Uterus (tissue), 4 donors: Measurements from ENCODE around the gene C1orf174. TPM values are rescaled to one million over a fixed set of nuclear protein-coding genes. Genes with fewer than 3 reads are reported as not detected.

ENCODE experiments used
- DNase-seq, 2 donors: peaks; one replicate each; pipeline ENCODE4 v3.0.0-alpha.2; 2019 to 2020
- H3K27ac ChIP-seq, 2 donors: fragments of 200-600 bp; sonication (generic); 1 replicate in 1 of 2; 2 replicates in 1 of 2; pipeline ENCODE4 v1.5.1; 2016 to 2018
- H3K27me3 ChIP-seq, 2 donors: fragments of 200-600 bp; sonication (generic); one replicate each; pipeline ENCODE4 v1.5.1; 2018 to 2019; ENCODE audit warnings: control low read depth in 1 of 2
- H3K36me3 ChIP-seq, 2 donors: fragments of 200-600 bp; sonication (generic); one replicate each; pipeline ENCODE4 v1.5.1; 2019; ENCODE audit warnings: control low read depth in 1 of 2
- H3K4me1 ChIP-seq, 2 donors: fragments of 200-600 bp; sonication (generic); one replicate each; pipeline ENCODE4 v1.5.1; 2018 to 2019; ENCODE audit warnings: control low read depth in 1 of 2
- H3K4me3 ChIP-seq, 2 donors: fragments of 200-600 bp; sonication (generic); 1 replicate in 1 of 2; 2 replicates in 1 of 2; pipeline ENCODE4 v1.5.1; 2018 to 2019; ENCODE audit warnings: mild to moderate bottlenecking in 1 of 2
- H3K9me3 ChIP-seq, 2 donors: fragments of 200-600 bp; sonication (generic); one replicate each; pipeline ENCODE4 v1.5.1; 2019; ENCODE audit warnings: control low read depth in 1 of 2
- POLR2A ChIP-seq, 2 donors: fragments of 450-650 bp; IDR thresholded peaks; one replicate each; pipeline ENCODE4 v1.6.1; 2016; ENCODE audit warnings: antibody characterized with exemption in 2 of 2, mild to moderate bottlenecking in 1 of 2, moderate library complexity in 1 of 2
- intact Hi-C: fragments of 100-400 bp; cut with DNase I; formaldehyde crosslinking; loops from one replicate; pipeline ENCODE4 v1.15.1; 2023; ENCODE audit warnings: low total_unique reads
- total RNA-seq, 4 donors: library from RNA; depleted of rRNA in 3 of 4; stranded (reverse); fragments of >200 nt in 3 of 4; gene quantifications; one replicate each; pipeline versions ENCODE4 v1.1.0 to v1.2.4, GENCODE V29; 2014 to 2023
- TF ChIP-seq, protein P1 (sequence below), 4 experiments: fragments of 200-600 bp in 2 of 4; fragments of 450-650 bp in 2 of 4; sonication (generic) in 2 of 4; IDR thresholded peaks; one replicate each; pipeline ENCODE4 v1.5.1; 2016 to 2019; ENCODE audit warnings: antibody characterized with exemption in 4 of 4, mild to moderate bottlenecking in 2 of 4, moderate library complexity in 1 of 4
- donor health status: DM: yes; HTN: yes; CAD: no.

The C1orf174 gene
- total RNA-seq, 4 donors from 2014 or later, result 6.4 to 41.9 (median 17.5) TPM

DNA sequence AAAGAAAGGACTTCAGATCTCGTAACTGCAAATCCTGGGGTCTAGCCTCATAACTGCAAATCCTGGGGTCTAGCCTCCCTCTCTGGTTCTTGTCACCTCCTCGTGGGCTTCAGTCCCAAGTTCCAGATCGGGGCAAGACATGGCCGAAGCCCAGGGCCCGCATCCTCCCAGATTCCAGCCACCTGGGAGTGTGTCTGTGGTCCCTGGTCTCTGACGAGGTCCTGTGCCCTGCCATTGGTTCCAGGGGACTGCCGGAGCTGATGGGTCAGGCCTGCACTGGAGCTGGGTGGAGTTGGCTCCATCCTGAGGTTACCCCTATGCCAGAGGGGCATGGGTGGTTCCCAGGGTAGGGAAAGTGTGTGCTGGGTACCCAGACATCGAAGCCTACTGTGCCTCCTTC is 17.7 kb upstream of the C1orf174 start:
- no peaks in the 10 kb centered on the region for H3K36me3 ChIP-seq
- intact Hi-C loops, result no loop called here
- H3K27me3 ChIP-seq, result no peaks in the 10 kb centered on the region
- H3K4me3 ChIP-seq, result no peak overlapping the region
- H3K27ac ChIP-seq, result no peak overlapping the region
- no peaks in the 10 kb centered on the region for H3K4me1 ChIP-seq
- DNase-seq, result no peak
- H3K9me3 ChIP-seq, result no peaks in the 10 kb centered on the region
- TF ChIP-seq POLR2A (IDR thresholded peaks at IDR 0.05), result no peak
- TF ChIP-seq, protein P1, sequence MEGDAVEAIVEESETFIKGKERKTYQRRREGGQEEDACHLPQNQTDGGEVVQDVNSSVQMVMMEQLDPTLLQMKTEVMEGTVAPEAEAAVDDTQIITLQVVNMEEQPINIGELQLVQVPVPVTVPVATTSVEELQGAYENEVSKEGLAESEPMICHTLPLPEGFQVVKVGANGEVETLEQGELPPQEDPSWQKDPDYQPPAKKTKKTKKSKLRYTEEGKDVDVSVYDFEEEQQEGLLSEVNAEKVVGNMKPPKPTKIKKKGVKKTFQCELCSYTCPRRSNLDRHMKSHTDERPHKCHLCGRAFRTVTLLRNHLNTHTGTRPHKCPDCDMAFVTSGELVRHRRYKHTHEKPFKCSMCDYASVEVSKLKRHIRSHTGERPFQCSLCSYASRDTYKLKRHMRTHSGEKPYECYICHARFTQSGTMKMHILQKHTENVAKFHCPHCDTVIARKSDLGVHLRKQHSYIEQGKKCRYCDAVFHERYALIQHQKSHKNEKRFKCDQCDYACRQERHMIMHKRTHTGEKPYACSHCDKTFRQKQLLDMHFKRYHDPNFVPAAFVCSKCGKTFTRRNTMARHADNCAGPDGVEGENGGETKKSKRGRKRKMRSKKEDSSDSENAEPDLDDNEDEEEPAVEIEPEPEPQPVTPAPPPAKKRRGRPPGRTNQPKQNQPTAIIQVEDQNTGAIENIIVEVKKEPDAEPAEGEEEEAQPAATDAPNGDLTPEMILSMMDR (IDR thresholded peaks at IDR 0.05), result no peak

DNA sequence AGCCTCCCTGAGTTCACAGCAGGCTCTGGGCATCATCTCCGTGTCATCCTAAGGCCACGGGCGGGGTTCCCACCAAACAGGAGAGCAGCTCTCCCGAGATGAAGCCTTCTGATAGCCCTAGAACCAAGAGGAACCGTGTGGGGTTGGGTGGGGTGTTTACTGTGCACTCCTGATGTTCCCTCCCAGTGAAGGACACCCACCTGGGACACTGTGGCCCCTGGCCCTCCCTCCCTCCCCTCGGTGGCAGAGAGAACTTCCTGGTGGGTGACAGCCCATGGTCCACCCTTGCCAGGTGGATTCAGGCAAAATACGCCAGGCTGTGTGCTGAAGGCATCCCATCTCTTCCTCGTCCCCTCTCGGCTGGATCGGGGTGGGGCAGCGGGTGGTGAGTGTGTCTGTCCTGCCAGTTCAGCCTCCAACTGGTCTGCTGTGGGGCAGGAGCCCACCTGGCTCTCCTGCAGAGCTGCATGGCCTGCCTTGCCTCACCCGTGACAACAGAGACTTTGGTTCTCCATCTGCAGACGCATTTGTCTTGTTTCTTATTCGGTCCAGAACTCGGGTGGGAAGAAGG is 15.6 kb upstream of the C1orf174 start:
- no peaks in the 10 kb centered on the region for H3K4me1 ChIP-seq
- no peaks in the 10 kb centered on the region for H3K9me3 ChIP-seq
- TF ChIP-seq POLR2A (IDR thresholded peaks at IDR 0.05), result no peak
- TF ChIP-seq, protein P1 (IDR thresholded peaks at IDR 0.05), result no peak
- no peak for DNase-seq
- H3K27me3 ChIP-seq, result no peaks in the 10 kb centered on the region
- intact Hi-C loops, result no loop called here
- H3K36me3 ChIP-seq, result no peaks in the 10 kb centered on the region
- H3K27ac ChIP-seq, result no peak overlapping the region
- H3K4me3 ChIP-seq, result no peak overlapping the region

DNA sequence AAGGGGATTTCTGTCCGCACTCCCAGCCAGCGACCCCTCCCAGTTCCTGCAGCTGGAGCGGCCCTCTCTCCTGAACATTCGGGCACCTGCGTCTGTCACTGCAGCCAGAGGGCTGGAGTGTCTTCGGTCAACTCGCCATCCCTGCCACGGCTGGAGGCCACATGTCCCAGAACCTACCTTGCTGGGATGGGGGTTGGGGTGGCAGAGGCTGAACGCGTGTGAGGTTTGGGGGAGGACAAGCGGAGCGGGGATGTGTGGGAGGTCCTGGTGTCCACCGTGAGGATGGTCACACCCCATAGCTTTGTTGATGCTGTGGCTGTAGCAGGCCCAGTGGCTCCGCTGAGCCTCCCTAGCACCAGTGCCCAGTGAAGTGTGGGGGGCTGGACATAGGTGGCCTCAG is 14.8 kb upstream of the C1orf174 start:
- no peak for DNase-seq
- H3K4me3 ChIP-seq, result no peak overlapping the region

DNA sequence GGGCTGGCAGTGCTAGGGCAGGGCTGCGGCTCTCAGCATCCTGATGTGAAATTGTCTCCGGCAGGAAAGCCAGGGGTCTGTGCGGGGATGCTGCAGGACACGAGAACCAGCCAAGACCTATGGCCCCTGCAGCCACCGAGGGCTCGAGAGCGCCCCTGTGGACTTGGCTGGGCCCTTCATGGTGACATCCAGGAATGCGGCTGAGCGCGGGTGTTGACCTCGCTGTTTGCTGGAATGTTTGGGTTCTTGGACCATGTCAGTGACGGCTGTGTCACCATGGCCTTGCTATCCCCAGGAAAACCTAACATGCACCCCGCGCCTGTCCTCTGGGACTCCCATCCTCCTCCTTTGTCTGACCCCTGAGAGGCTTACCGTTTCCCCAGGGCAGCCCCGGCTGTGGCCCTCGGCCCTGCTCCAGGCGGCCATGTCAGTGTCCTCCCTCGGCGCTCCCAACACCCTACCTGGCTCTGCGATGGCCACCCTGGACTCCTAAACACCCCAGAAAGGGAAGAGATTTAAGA is 14.3 kb upstream of the C1orf174 start:
- intact Hi-C loops, result no loop called here
- TF ChIP-seq, protein P1 (IDR thresholded peaks at IDR 0.05), result no peak
- no peak for TF ChIP-seq POLR2A (IDR thresholded peaks at IDR 0.05)
- no peaks in the 10 kb centered on the region for H3K4me1 ChIP-seq
- no peaks in the 10 kb centered on the region for H3K9me3 ChIP-seq
- H3K36me3 ChIP-seq, result no peaks in the 10 kb centered on the region
- H3K27ac ChIP-seq, result no peak overlapping the region
- no peak overlapping the region for H3K4me3 ChIP-seq
- H3K27me3 ChIP-seq, result no peaks in the 10 kb centered on the region
- no peak for DNase-seq

More for the DNA sequence above, 14.8 kb upstream of the C1orf174 start:
- no peaks in the 10 kb centered on the region for H3K9me3 ChIP-seq
- H3K4me1 ChIP-seq, result no peaks in the 10 kb centered on the region
- TF ChIP-seq, protein P1 (IDR thresholded peaks at IDR 0.05), result no peak
- no peaks in the 10 kb centered on the region for H3K36me3 ChIP-seq
- H3K27ac ChIP-seq, result no peak overlapping the region
- intact Hi-C loops, result no loop called here
- H3K27me3 ChIP-seq, result no peaks in the 10 kb centered on the region

DNA sequence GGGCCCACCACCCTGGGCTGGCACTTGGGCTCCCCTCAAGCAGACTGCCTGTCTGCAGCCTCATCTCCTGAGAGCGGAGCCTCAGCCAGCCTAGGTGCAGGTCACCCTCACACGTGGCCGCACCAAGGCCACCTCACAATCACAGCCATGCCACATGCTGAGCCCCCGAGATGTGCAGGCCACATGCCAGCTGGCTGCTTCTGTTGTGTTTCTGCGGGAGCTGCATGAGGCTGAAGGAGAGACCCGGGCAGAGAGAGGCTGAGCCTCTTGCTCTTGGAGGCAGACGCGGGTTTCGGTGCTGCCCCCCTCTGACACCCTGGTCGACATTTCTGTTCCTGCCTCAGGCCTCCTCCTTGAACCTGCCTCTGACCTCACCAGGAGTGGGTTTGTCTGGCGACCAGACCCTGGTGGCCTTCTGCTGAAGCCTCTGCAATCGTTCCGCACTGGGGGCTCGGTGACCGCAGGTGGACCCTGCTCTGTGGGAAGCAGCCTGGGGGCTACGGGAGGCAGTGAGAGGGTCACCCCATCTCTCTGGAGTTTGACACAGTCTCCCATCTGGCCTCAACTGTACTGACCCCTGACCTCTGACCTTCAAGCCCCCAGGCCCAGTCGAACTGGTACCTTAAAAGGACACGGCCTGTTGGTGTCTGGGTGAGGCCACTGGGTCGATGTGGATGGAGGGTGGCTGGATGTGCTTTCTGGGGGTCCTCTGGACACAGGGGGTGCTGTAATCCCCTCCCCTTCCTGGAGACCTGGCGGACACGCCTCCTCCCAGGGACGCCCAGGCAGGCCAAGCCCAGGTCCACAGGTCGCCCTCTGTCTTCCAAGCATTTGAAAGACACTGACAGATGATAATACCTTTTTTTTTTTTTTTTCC is 13.0 kb upstream of the C1orf174 start:
- Histone ChIP-seq H3K27ac (no peak overlapping the region), H3K4me3 (no peak overlapping the region), H3K27me3 (no peaks in the 10 kb centered on the region), H3K9me3 (no peaks in the 10 kb centered on the region), H3K4me1 (no peaks in the 10 kb centered on the region), H3K36me3 (no peaks in the 10 kb centered on the region)
- DNase-seq, result no peak
- no peak for TF ChIP-seq POLR2A (IDR thresholded peaks at IDR 0.05)
- TF ChIP-seq, protein P1 (IDR thresholded peaks at IDR 0.05), result no peak
- intact Hi-C loops, result no loop called here
